Mesendoderm (in vitro differentiated cells): ENCODE measurements around the gene GPR176.

Experiments
- DNase-seq: peaks from one replicate; pipeline ENCODE4 v3.0.0; 2013
- H2AK5ac ChIP-seq: 2 replicates; pipeline ENCODE4 v1.6.1; 2013; ENCODE audit warnings: low read length, inconsistent platforms
- H2BK120ac ChIP-seq: 2 replicates; pipeline ENCODE4 v1.6.1; 2013; ENCODE audit warnings: low read depth, mild to moderate bottlenecking, low read length, moderate library complexity, mixed read lengths
- H2BK15ac ChIP-seq: replicated peaks from 2 replicates; pipeline ENCODE4 v1.6.1; 2013; ENCODE audit warnings: low read depth, mild to moderate bottlenecking, moderate library complexity
- H2BK5ac ChIP-seq: 2 replicates; pipeline ENCODE4 v1.6.1; 2013; ENCODE audit warnings: low read length, inconsistent platforms
- H3K18ac ChIP-seq: 2 replicates; pipeline ENCODE4 v1.6.1; 2013; ENCODE audit warnings: mild to moderate bottlenecking, low read length, mixed read lengths
- H3K23ac ChIP-seq: one replicate; pipeline ENCODE4 v1.6.1; 2013; ENCODE audit warnings: low read length
- H3K27ac ChIP-seq: 2 replicates; pipeline ENCODE4 v1.5.1; 2013; ENCODE audit warnings: low read depth, mild to moderate bottlenecking, inconsistent platforms, low read length, moderate library complexity
- H3K27me3 ChIP-seq: 2 replicates; pipeline ENCODE4 v1.6.1; 2013; ENCODE audit warnings: low read length, control low read depth, mild to moderate bottlenecking, inconsistent platforms; ENCODE audit not compliant: insufficient read depth, poor library complexity
- H3K36me3 ChIP-seq: 2 replicates; pipeline ENCODE4 v1.6.1; 2013; ENCODE audit warnings: low read length, inconsistent platforms; ENCODE audit not compliant: control insufficient read depth, insufficient read depth
- H3K4ac ChIP-seq: one replicate; pipeline ENCODE4 v1.6.1; 2013; ENCODE audit warnings: low read depth, mild to moderate bottlenecking, low read length, moderate library complexity
- H3K4me1 ChIP-seq: 2 replicates; pipeline ENCODE4 v1.6.1; 2013; ENCODE audit warnings: low read depth, low read length, inconsistent platforms; ENCODE audit not compliant: control insufficient read depth
- H3K4me2 ChIP-seq: 2 replicates; pipeline ENCODE4 v1.6.1; 2013; ENCODE audit warnings: low read length
- H3K4me3 ChIP-seq: 2 replicates; pipeline ENCODE4 v1.5.1; 2013; ENCODE audit warnings: mild to moderate bottlenecking, low read length
- H3K56ac ChIP-seq: one replicate; pipeline ENCODE4 v1.6.1; 2013; ENCODE audit warnings: low read length
- H3K79me1 ChIP-seq: 2 replicates; pipeline ENCODE4 v1.6.1; 2013; ENCODE audit warnings: low read length, inconsistent platforms
- H3K79me2 ChIP-seq: 2 replicates; pipeline ENCODE4 v1.6.1; 2013; ENCODE audit warnings: mild to moderate bottlenecking, low read length; ENCODE audit not compliant: control insufficient read depth, insufficient read depth
- H3K9ac ChIP-seq: 2 replicates; pipeline ENCODE4 v1.6.1; 2013; ENCODE audit warnings: low read length, inconsistent platforms
- H4K5ac ChIP-seq: one replicate; pipeline ENCODE4 v1.6.1; 2013; ENCODE audit warnings: low read length
- H4K8ac ChIP-seq: one replicate; pipeline ENCODE4 v1.6.1; 2013; ENCODE audit warnings: low read depth, mild to moderate bottlenecking, control low read depth, low read length, moderate library complexity
- WGBS: extraction: QIAGEN DNeasy Blood & Tissue Kit; methylation state at CpG from one replicate; pipeline ENCODE4 v1.1.7; 2013; ENCODE audit warnings: low lambda C conversion rate, missing lambda C conversion rate; ENCODE audit not compliant: insufficient coverage; ENCODE audit errors: extremely low coverage; 5-methylcytosine and 5-hydroxymethylcytosine counted together

Gene GPR176

DNA sequence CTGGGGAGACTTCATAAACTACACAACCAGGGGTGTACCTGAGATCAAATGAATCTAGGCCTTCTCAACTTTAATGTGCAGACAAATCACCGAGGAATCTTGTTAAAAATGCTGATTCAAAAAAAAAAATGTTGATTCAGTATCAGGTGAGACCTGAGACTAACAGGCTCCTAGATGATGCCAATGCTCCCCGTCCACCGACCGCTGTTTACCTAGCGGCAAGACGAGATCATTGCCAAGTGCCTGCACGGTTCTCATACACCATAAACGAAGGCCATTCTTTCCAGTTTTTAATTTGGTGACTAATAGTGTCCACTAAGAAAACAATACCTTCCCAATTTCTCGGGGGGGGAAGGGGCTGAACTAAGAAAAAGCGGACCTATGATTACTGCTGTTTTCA is 134.9 kb downstream of the GPR176 start:
- Histone ChIP-seq H3K4me3 (no peak overlapping the region), H3K79me1 (peaks cover 6% of the 10 kb centered on the region), H2BK5ac (no peak overlapping the region), H2BK120ac (no peak overlapping the region), H2BK15ac (no peak overlapping the region), H3K36me3 (no peaks in the 10 kb centered on the region), H3K4me1 (peaks cover 7% of the 10 kb centered on the region), H4K5ac (no peak overlapping the region), H3K23ac (no peak overlapping the region), H3K27me3 (no peaks in the 10 kb centered on the region), H3K9ac (no peak overlapping the region), H3K79me2 (peaks cover 1% of the 10 kb centered on the region), H3K4me2 (no peak overlapping the region), H4K8ac (no peak overlapping the region), H3K56ac (no peak overlapping the region), H3K4ac (no peak overlapping the region), H3K18ac (no peak overlapping the region), H3K27ac (no peak overlapping the region), H2AK5ac (no peak overlapping the region)
- no CpG with 5 or more reads among the region's 10 CpGs for WGBS
- DNase-seq, result peak; percentile 7

DNA sequence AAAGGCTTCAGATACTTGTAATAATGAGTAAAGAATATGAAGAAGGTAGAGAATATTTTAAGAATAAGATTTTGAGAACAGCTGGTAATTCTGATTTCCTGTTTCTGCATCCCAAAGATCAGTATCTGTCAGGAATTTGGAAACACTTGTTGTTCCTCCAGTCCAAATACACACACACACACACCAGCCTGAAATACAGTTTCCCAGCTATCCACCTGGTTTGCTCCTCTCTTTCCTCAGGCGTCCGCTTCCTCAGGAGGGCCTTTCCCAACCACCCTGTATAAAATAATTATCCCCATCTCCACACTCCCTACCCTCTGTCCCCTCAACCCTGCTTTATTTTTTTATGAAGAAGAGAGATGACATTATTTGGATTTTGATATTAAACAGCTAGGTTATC is 135.4 kb downstream of the GPR176 start:
- H3K4me3 ChIP-seq, result no peak overlapping the region

DNA sequence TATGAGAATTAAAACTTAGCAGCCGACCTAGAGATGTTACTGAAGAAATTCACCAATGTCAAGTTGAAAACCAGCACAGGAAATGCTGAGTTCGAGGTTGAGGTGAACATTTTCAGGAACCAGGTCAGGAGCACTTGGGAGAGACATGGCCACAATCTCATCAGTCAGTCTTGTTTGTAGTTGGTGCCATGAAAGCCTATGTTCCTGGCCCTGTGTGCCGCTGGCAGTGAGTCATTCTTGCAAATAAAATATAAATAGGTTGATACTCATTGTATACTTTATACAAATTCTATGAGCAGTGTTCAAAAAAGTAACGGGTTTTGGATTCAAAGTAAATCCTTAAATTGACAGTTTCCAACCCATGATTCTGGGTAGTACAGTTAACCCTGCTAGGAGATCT is 135.9 kb downstream of the GPR176 start:
- DNase-seq, result peak; percentile 4

More for the DNA sequence above, 135.4 kb downstream of the GPR176 start:
- H4K5ac ChIP-seq, result no peak overlapping the region
- H4K8ac ChIP-seq, result no peak overlapping the region
- no peak overlapping the region for H2AK5ac ChIP-seq
- no peak overlapping the region for H3K4ac ChIP-seq
- no peak overlapping the region for H3K4me2 ChIP-seq
- H3K79me2 ChIP-seq, result peaks cover 1% of the 10 kb centered on the region
- H3K18ac ChIP-seq, result no peak overlapping the region
- H3K4me1 ChIP-seq, result peaks cover 7% of the 10 kb centered on the region
- H3K79me1 ChIP-seq, result peaks cover 6% of the 10 kb centered on the region
- no peak overlapping the region for H2BK120ac ChIP-seq
- no CpG with 5 or more reads among the region's 2 CpGs for WGBS
- no peak overlapping the region for H2BK5ac ChIP-seq
- H2BK15ac ChIP-seq, result no peak overlapping the region
- no peaks in the 10 kb centered on the region for H3K27me3 ChIP-seq
- no peak overlapping the region for H3K23ac ChIP-seq
- no peak overlapping the region for H3K56ac ChIP-seq
- H3K27ac ChIP-seq, result no peak overlapping the region
- H3K36me3 ChIP-seq, result no peaks in the 10 kb centered on the region
- H3K9ac ChIP-seq, result no peak overlapping the region
- DNase-seq, result no peak

DNA sequence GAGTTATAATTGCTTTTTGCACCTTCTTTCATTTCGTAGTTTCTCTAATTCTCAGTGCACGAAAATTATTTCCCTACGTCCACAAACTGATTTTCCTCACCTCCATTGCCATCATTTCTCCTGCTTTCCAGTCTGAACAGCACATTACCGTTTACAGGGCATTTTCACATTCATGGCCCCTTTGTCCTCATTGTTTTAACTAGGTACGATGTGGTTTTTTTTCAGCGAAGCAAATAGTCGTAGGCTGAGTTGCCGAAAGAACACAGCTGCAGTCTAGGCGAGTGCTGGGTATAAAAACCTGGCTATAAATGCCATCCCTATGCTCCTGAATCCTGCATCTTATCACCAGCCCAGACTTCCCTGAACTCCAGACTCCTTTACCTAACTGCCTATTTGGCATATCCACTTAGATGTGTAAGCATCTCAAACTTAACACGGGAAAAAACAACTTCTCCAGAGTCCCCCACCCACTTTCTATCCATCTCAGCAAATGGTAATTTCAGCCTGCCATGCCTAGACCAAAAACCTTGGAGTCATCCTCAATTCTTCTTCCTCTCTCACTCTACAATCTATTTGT is 136.7 kb downstream of the GPR176 start:
- DNase-seq, result peak; percentile 31
- peaks cover 7% of the 10 kb centered on the region for H3K4me1 ChIP-seq
- H2BK5ac ChIP-seq, result no peak overlapping the region
- H3K4me2 ChIP-seq, result peak overlapping the region; percentile 99
- peak overlapping the region; percentile 9 for H4K5ac ChIP-seq
- H3K79me2 ChIP-seq, result peaks cover 1% of the 10 kb centered on the region
- H3K4ac ChIP-seq, result no peak overlapping the region
- peak overlapping the region; percentile 76 for H3K4me3 ChIP-seq
- H2BK120ac ChIP-seq, result no peak overlapping the region
- peaks cover 6% of the 10 kb centered on the region for H3K79me1 ChIP-seq
- no peak overlapping the region for H3K18ac ChIP-seq
- no peak overlapping the region for H3K23ac ChIP-seq
- H4K8ac ChIP-seq, result no peak overlapping the region
- no CpG with 5 or more reads among the region's 10 CpGs for WGBS
- no peaks in the 10 kb centered on the region for H3K36me3 ChIP-seq
- no peak overlapping the region for H2AK5ac ChIP-seq
- H3K56ac ChIP-seq, result peak overlapping the region; percentile 97
- no peak overlapping the region for H3K27ac ChIP-seq
- no peak overlapping the region for H2BK15ac ChIP-seq
- H3K9ac ChIP-seq, result peak overlapping the region; percentile 90
- no peaks in the 10 kb centered on the region for H3K27me3 ChIP-seq

More for the DNA sequence above, 135.9 kb downstream of the GPR176 start:
- H3K4me3 ChIP-seq, result no peak overlapping the region
- no peak overlapping the region for H3K56ac ChIP-seq
- no peaks in the 10 kb centered on the region for H3K36me3 ChIP-seq
- no peak overlapping the region for H2BK5ac ChIP-seq
- H3K27me3 ChIP-seq, result no peaks in the 10 kb centered on the region
- H3K79me2 ChIP-seq, result peaks cover 1% of the 10 kb centered on the region
- H3K18ac ChIP-seq, result no peak overlapping the region
- H4K5ac ChIP-seq, result no peak overlapping the region
- H3K27ac ChIP-seq, result no peak overlapping the region
- peaks cover 6% of the 10 kb centered on the region for H3K79me1 ChIP-seq
- no peak overlapping the region for H4K8ac ChIP-seq
- no CpG with 5 or more reads among the region's 4 CpGs for WGBS
- no peak overlapping the region for H3K4ac ChIP-seq
- no peak overlapping the region for H2BK15ac ChIP-seq
- H2AK5ac ChIP-seq, result no peak overlapping the region
- peak overlapping the region; percentile 90 for H3K9ac ChIP-seq
- H2BK120ac ChIP-seq, result no peak overlapping the region
- H3K4me2 ChIP-seq, result no peak overlapping the region
- peaks cover 7% of the 10 kb centered on the region for H3K4me1 ChIP-seq
- no peak overlapping the region for H3K23ac ChIP-seq

DNA sequence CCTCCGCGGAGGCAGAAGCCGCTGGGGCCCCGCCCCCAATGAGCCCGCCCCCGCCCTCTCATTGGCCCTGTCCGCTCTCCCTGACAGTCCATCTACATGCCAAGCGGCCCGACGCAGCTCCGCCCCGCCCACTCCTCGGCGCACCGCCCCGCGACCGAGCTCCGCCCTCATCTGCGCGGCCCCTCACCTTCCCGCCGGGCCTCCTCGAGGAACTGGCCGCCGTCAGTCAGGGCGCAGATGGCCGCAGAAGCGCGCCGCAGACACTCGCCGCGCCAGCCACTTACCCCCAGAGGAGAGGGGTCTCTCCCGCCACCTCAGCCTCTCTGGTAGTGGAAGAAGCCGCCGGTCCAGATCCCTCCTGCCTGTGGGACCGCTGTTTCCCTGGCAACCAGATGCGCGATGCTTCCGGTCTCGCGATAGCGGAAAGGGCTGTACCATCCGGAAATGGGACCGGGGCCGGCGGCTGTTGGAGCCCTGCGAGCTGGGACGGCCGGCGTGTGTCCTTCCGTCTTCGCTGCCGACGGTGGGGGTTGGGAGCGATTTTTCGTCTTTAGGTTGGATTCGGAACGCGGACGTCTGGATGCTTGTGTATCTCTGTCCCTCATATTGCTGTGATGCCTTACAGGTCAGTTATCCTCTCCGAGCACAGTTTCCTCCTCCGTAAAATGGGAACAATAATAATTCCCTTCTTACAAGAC is 137.5 kb downstream of the GPR176 start, which contains the start of gene FSIP1:
TSS of gene FSIP1 (minus strand) at position 401 of the 698 bp plus-strand sequence. CDS start 6,317 bp downstream, outside the sequence.
- Histone ChIP-seq H3K4me1 (peaks cover 3% of the 10 kb centered on the region), H3K4ac (no peak within 1 kb of the TSS), H3K4me2 (peak within 1 kb of the TSS; percentile 99), H3K27ac (peak within 1 kb of the TSS; percentile 60), H3K4me3 (peak within 1 kb of the TSS; percentile 76), H3K36me3 (no peaks in the 10 kb centered on the region), H3K27me3 (no peaks in the 10 kb centered on the region), H3K9ac (peak within 1 kb of the TSS; percentile 90), H2AK5ac (no peak within 1 kb of the TSS), H3K18ac (no peak within 1 kb of the TSS), H3K56ac (peak within 1 kb of the TSS; percentile 97), H4K5ac (peak within 1 kb of the TSS; percentile 9), H3K79me2 (peaks cover 1% of the 10 kb centered on the region), H2BK15ac (no peak within 1 kb of the TSS), H3K23ac (no peak within 1 kb of the TSS), H4K8ac (no peak within 1 kb of the TSS), H2BK5ac (no peak within 1 kb of the TSS), H3K79me1 (peaks cover 6% of the 10 kb centered on the region), H2BK120ac (no peak within 1 kb of the TSS)
- WGBS, result no CpG with 5 or more reads among the region's 64 CpGs
- peak; percentile 98 for DNase-seq
